OCI-LY7 (cell line): ENCODE results near the gene TMEM80. TPM values are rescaled to one million over a fixed set of nuclear protein-coding genes. Genes with fewer than 3 reads are reported as not detected.

ENCODE experiments used
- BruUV-seq: library from RNA; stranded (reverse); fragments of 400-500 nt; replicated peaks from 2 replicates; lab custom pipeline; 2021; lab: Mats Ljungman, UMichigan
- CTCF ChIA-PET: fragments of 300-600 bp; sonication (Branson Sonifier 250); formaldehyde crosslinking; loops from one replicate; lab custom pipeline; 2022; ENCODE audit warnings: antibody characterized with exemption; ENCODE audit not compliant: unreplicated experiment; lab: Charles Lee
- POLR2A ChIA-PET: fragments of 300-600 bp; sonication (Branson Sonifier 250); formaldehyde crosslinking; loops from one replicate; lab custom pipeline; 2022; ENCODE audit warnings: antibody characterized with exemption; lab: Charles Lee
- DNase-seq: peaks from one replicate; pipeline ENCODE4 v3.0.0-alpha.2; 2015; ENCODE audit warnings: low spot score
- H2AFZ ChIP-seq: fragments of 200-600 bp; sonication (generic), shearing (Covaris generic); 2 replicates; pipeline ENCODE4 v1.6.1; 2014; ENCODE audit warnings: mild to moderate bottlenecking, antibody characterized with exemption, low read length, moderate library complexity
- H3K27ac ChIP-seq: fragments of 200-600 bp; sonication (generic); 2 replicates; pipeline ENCODE4 v1.5.1; 2014; ENCODE audit warnings: mixed run types, low read depth, mild to moderate bottlenecking, moderate library complexity, low read length, inconsistent platforms; ENCODE audit not compliant: poor library complexity, severe bottlenecking
- H3K36me3 ChIP-seq: fragments of 200-600 bp; sonication (generic); 2 replicates; pipeline ENCODE4 v1.6.1; 2014; ENCODE audit warnings: mild to moderate bottlenecking, antibody characterized with exemption, low read length, moderate library complexity, mixed read lengths; ENCODE audit not compliant: insufficient read depth
- H3K4me1 ChIP-seq: fragments of 200-600 bp; sonication (generic); 2 replicates; pipeline ENCODE4 v1.5.1; 2014; ENCODE audit warnings: mild to moderate bottlenecking, low read length; ENCODE audit not compliant: insufficient read depth, poor library complexity, severe bottlenecking
- H3K4me2 ChIP-seq: fragments of 200-600 bp; sonication (generic); 2 replicates; pipeline ENCODE4 v1.6.1; 2014; ENCODE audit warnings: mild to moderate bottlenecking, low read length
- H3K4me3 ChIP-seq: fragments of 200-600 bp; sonication (generic); 2 replicates; pipeline ENCODE4 v1.5.1; 2014; ENCODE audit warnings: mild to moderate bottlenecking, low read depth, low read length; ENCODE audit not compliant: poor library complexity, severe bottlenecking
- H3K79me2 ChIP-seq: fragments of 200-600 bp; sonication (generic); 2 replicates; pipeline ENCODE4 v1.6.1; 2016; ENCODE audit warnings: low read depth, mild to moderate bottlenecking, low read length, moderate library complexity, mixed read lengths; ENCODE audit not compliant: insufficient read depth
- H3K9me2 ChIP-seq: fragments of 200-600 bp; sonication (generic); 2 replicates; pipeline ENCODE4 v1.6.1; 2016; ENCODE audit warnings: mild to moderate bottlenecking, low read length, mixed read lengths; ENCODE audit not compliant: insufficient read depth
- H3K9me3 ChIP-seq: fragments of 200-600 bp; sonication (generic); 2 replicates; pipeline ENCODE4 v1.6.1; 2014; ENCODE audit warnings: mild to moderate bottlenecking, mixed run types, low read length, mixed read lengths
- H4K20me1 ChIP-seq: fragments of 200-600 bp; sonication (generic); 2 replicates; pipeline ENCODE4 v1.6.1; 2014; ENCODE audit warnings: mild to moderate bottlenecking, antibody characterized with exemption, low read length, moderate library complexity, mixed read lengths; ENCODE audit not compliant: insufficient read depth
- CTCF ChIP-seq: fragments of 200-600 bp; sonication (generic); conservative IDR thresholded peaks from 2 replicates; pipeline ENCODE4 v1.5.1; 2014; ENCODE audit warnings: mild to moderate bottlenecking, antibody characterized with exemption, low read length, moderate library complexity, mixed read lengths
- EZH2phosphoT487 ChIP-seq: fragments of 200-600 bp; sonication (generic); IDR thresholded peaks from 2 replicates; pipeline ENCODE4 v1.6.1; 2018; ENCODE audit warnings: low read depth, borderline replicate concordance, mild to moderate bottlenecking, mixed run types, antibody characterized with exemption, low read length, moderate library complexity, mixed read lengths
- intact Hi-C: fragments of 100-400 bp; cut with micrococcal nuclease; formaldehyde crosslinking; loops from one replicate; pipeline ENCODE4 v1.10.0; 2022; ENCODE audit not compliant: unreplicated experiment
- total RNA-seq, 2 experiments: library from RNA; depleted of rRNA in 1 of 2; stranded (reverse); fragments of >200 nt in 1 of 2; shearing (Covaris generic) in 1 of 2; gene quantifications; 2 replicates each; pipeline ENCODE4 v1.2.3, GENCODE V29; 2014 to 2022

Gene TMEM80
- total RNA-seq, 2 experiments from 2014 or later = 52.7 to 52.8 TPM

DNA sequence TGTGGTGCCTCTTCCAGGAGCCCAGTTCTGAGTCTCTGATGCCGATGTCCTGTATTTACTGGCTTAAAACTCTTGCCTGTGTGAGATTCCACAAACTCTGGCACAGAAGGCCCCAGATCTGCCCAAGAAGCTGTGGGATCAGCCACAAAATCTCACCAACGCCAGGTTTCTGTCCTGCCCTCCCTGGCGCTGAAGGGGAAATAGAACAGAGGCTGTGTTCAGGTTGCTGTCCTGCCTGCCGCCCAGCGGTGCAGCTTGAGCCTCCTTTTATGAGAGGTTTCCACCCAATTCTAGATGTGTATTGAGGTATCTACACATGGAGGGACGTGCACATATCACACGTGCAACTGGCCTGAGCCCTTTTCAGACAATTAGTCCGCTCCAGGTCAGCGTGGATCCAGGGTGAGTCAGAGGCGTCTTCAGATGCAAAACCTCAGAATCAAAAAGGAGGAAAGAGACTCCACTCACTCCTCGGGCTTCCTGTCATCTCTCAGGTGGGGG lies 2.2 kb downstream of the TMEM80 start:
- no peaks in the 10 kb centered on the region for H4K20me1 ChIP-seq
- peak overlapping the region; percentile 77 for H3K4me2 ChIP-seq
- no peak overlapping the region for H2AFZ ChIP-seq
- peaks cover 31% of the 10 kb centered on the region; the same call in 1 of the 2 replicates for H3K79me2 ChIP-seq
- ChIA-PET CTCF (interaction anchor here (0.6 to 3.7 kb wide), 2 partner anchors 25 to 1975 kb away, joined by 3 to 26 read pairs; no protein-coding TSS in a partner anchor), POLR2A (interaction anchor here (0.6 to 1.6 kb wide), 3 partner anchors 25 to 39 kb away, joined by 3 to 5 read pairs (median 3); no protein-coding TSS in a partner anchor)
- no peaks in the 10 kb centered on the region for H3K9me2 ChIP-seq
- BruUV-seq = no TSS peak
- peaks cover 3% of the 10 kb centered on the region; the same call in 1 of the 2 replicates for H3K36me3 ChIP-seq
- no peak for TF ChIP-seq CTCF
- TF ChIP-seq EZH2phosphoT487 = no peak
- no peak for DNase-seq
- H3K4me3 ChIP-seq = peak overlapping the region; percentile 83
- peaks cover 35% of the 10 kb centered on the region for H3K4me1 ChIP-seq
- H3K27ac ChIP-seq = peak overlapping the region; percentile 88
- intact Hi-C loops = no loop called here
- no peaks in the 10 kb centered on the region for H3K9me3 ChIP-seq

- no TSS peak for BruUV-seq
These were observed 3.0 kb downstream of the TMEM80 start for GRCh38 chr11:698493-699115.

More at GRCh38 chr11:698493-699115, 3.0 kb downstream of the TMEM80 start:
- Histone ChIP-seq H3K4me2 (no peak overlapping the region), H3K9me3 (no peaks in the 10 kb centered on the region), H3K9me2 (no peaks in the 10 kb centered on the region), H3K36me3 (peaks cover 3% of the 10 kb centered on the region; the same call in 1 of the 2 replicates), H3K79me2 (peaks cover 23% of the 10 kb centered on the region; the same call in 1 of the 2 replicates), H3K4me3 (no peak overlapping the region), H2AFZ (no peak overlapping the region), H4K20me1 (no peaks in the 10 kb centered on the region), H3K27ac (no peak overlapping the region), H3K4me1 (peaks cover 27% of the 10 kb centered on the region)
- intact Hi-C loops = no loop called here
- ChIA-PET POLR2A (interaction anchor here (1.3 kb wide), 1 partner anchor 25 kb away, joined by 3 read pairs; no protein-coding TSS in a partner anchor), CTCF (interaction anchor here (0.6 kb wide), 1 partner anchor 1975 kb away, joined by 3 read pairs; no protein-coding TSS in a partner anchor)
- no peak for DNase-seq
- no peak for TF ChIP-seq CTCF
- TF ChIP-seq EZH2phosphoT487 = no peak
